HepG2 (cell line): Measurements from ENCODE around the gene CLDND2. TPM values are rescaled to one million over a fixed set of nuclear protein-coding genes. Genes with fewer than 3 reads are reported as not detected.

Experiments
- ATAD3A ChIP-seq: sonication (generic); formaldehyde crosslinking; IDR thresholded peaks from 2 replicates; pipeline ENCODE4 v1.4.0; 2020; ENCODE audit warnings: missing genetic modification reagents
- CREBL2 ChIP-seq: sonication (generic); formaldehyde crosslinking; IDR thresholded peaks from 2 replicates; pipeline ENCODE4 v1.8.1; 2023; ENCODE audit warnings: missing genetic modification reagents, mild to moderate bottlenecking, borderline replicate concordance
- GATAD1 ChIP-seq: IDR thresholded peaks from 2 replicates; pipeline ENCODE4 v1.6.1; 2016; ENCODE audit warnings: missing genetic modification reagents, missing compliant biosample characterization
- GLI4 ChIP-seq: sonication (generic); formaldehyde crosslinking; IDR thresholded peaks from 2 replicates; pipeline ENCODE4 v1.5.1; 2020; ENCODE audit warnings: missing genetic modification reagents, mild to moderate bottlenecking, moderate library complexity, borderline replicate concordance
- JUNB ChIP-seq: sonication (generic); formaldehyde crosslinking; IDR thresholded peaks from 2 replicates; pipeline ENCODE4 v1.8.0; 2022; ENCODE audit warnings: missing genetic modification reagents, mild to moderate bottlenecking, borderline replicate concordance
- KDM5B ChIP-seq: sonication (generic); formaldehyde crosslinking; IDR thresholded peaks from 2 replicates; pipeline ENCODE4 v1.4.0; 2020; ENCODE audit warnings: missing genetic modification reagents, mild to moderate bottlenecking, borderline replicate concordance
- NR0B2 ChIP-seq: sonication (generic); formaldehyde crosslinking; IDR thresholded peaks from 2 replicates; pipeline ENCODE4 v1.4.0; 2020; ENCODE audit warnings: mild to moderate bottlenecking, missing genetic modification reagents
- PHF8 ChIP-seq: sonication (generic); formaldehyde crosslinking; IDR thresholded peaks from 2 replicates; pipeline ENCODE4 v1.5.0; 2020; ENCODE audit warnings: missing genetic modification reagents
- RBFOX2 ChIP-seq: fragments of 200-400 bp; formaldehyde crosslinking; IDR thresholded peaks from 2 replicates; pipeline ENCODE4 v1.6.1; 2017; ENCODE audit warnings: low read depth, mild to moderate bottlenecking, low read length
- SATB2 ChIP-seq: sonication (generic); formaldehyde crosslinking; IDR thresholded peaks from 2 replicates; pipeline ENCODE4 v1.5.0; 2020; ENCODE audit warnings: missing genetic modification reagents
- ZBED4 ChIP-seq: sonication (generic); formaldehyde crosslinking; IDR thresholded peaks from 2 replicates; pipeline ENCODE4 v1.4.0; 2020; ENCODE audit warnings: missing genetic modification reagents, borderline replicate concordance
- ZKSCAN8 ChIP-seq: IDR thresholded peaks from 2 replicates; pipeline ENCODE4 v1.6.1; 2016; ENCODE audit warnings: borderline replicate concordance, missing genetic modification reagents, missing compliant biosample characterization
- ZNF414 ChIP-seq: sonication (generic); formaldehyde crosslinking; IDR thresholded peaks from 2 replicates; pipeline ENCODE4 v1.5.0; 2020; ENCODE audit warnings: missing genetic modification reagents
- ZNF558 ChIP-seq: sonication (generic); formaldehyde crosslinking; IDR thresholded peaks from 2 replicates; pipeline ENCODE4 v1.9.0; 2022; ENCODE audit warnings: mild to moderate bottlenecking, missing genetic modification reagents, borderline replicate concordance
- ZNF687 ChIP-seq: sonication (generic); formaldehyde crosslinking; IDR thresholded peaks from 2 replicates; pipeline ENCODE4 v1.5.1; 2020; ENCODE audit warnings: mild to moderate bottlenecking, missing genetic modification reagents, moderate library complexity
- ZNF737 ChIP-seq: sonication (generic); formaldehyde crosslinking; IDR thresholded peaks from 2 replicates; pipeline ENCODE4 v1.5.0; 2020; ENCODE audit warnings: missing genetic modification reagents, mild to moderate bottlenecking, borderline replicate concordance
- ZNF816 ChIP-seq: sonication (generic); formaldehyde crosslinking; IDR thresholded peaks from 2 replicates; pipeline ENCODE4 v1.8.0; 2022; ENCODE audit warnings: missing genetic modification reagents, mild to moderate bottlenecking, borderline replicate concordance
- polyA plus RNA-seq, 8 experiments: library from polyadenylated mRNA; depleted of rRNA in 3 of 8; stranded (reverse) in 7 of 8; unstranded in 1 of 8; fragments of >200 nt; fragmentation: Illumina TruSeq in 4 of 8; extraction: Trizol in 4 of 8; gene quantifications; 2 replicates each; pipeline versions ENCODE4 v1.2.1 to v1.2.3, GENCODE V29; 2011 to 2016; ENCODE audit warnings: low read depth in 4 of 8, missing spikeins in 1 of 8, mixed read lengths in 1 of 8; ENCODE audit not compliant: insufficient read depth in 1 of 8
- total RNA-seq, 5 experiments: library from RNA; depleted of rRNA; stranded (reverse); fragments of >200 nt; fragmentation: Illumina TruSeq; extraction: Trizol; gene quantifications; 2 replicates each; pipeline ENCODE4 v1.2.3, GENCODE V29; 2016; ENCODE audit warnings: low read depth in 1 of 5

Gene CLDND2
- total and polyA plus RNA-seq, 2 of the 13 experiments (the other 11 are each of a cell fraction or from before 2014, with no cell fraction given) = 0.84 to 1.8 TPM

- no peak for TF ChIP-seq ZNF737
- 0 out of 2 replicates have a peak, but pooled peaks have one; percentile 30 for TF ChIP-seq KDM5B (CRISPR knock-in tag)
- peak; percentile 30; the same call in 1 of the 2 replicates for TF ChIP-seq PHF8 (CRISPR knock-in tag)
- TF ChIP-seq ZNF558 = peak; percentile 61; the same call in 1 of the 2 replicates
- TF ChIP-seq JUNB (CRISPR knock-in tag) = no peak
- no peak for TF ChIP-seq GLI4
- TF ChIP-seq ZNF687 (CRISPR knock-in tag) = peak; percentile 73
- TF ChIP-seq RBFOX2 = peak; percentile 68; the same call in 1 of the 2 replicates
- TF ChIP-seq CREBL2 (CRISPR knock-in tag) = no peak
- TF ChIP-seq ZNF414 (CRISPR knock-in tag) = no peak
- TF ChIP-seq ZKSCAN8 (CRISPR knock-in tag) = no peak
- TF ChIP-seq ZBED4 (CRISPR knock-in tag) = no peak
- no peak for TF ChIP-seq ATAD3A (CRISPR knock-in tag)
- no peak for TF ChIP-seq ZNF816 (CRISPR knock-in tag)
- TF ChIP-seq NR0B2 (CRISPR knock-in tag) = 0 out of 2 replicates have a peak, but pooled peaks have one; percentile 30
- TF ChIP-seq GATAD1 (CRISPR knock-in tag) = 0 out of 2 replicates have a peak, but pooled peaks have one; percentile 29
- no peak for TF ChIP-seq SATB2 (CRISPR knock-in tag)
Measured at GRCh38 chr19:51338563-51339312, 30.1 kb downstream of the CLDND2 start (continued).
